ENCODE data around the gene NEK3. TPM values are rescaled to one million over a fixed set of nuclear protein-coding genes. Genes with fewer than 3 reads are reported as not detected.
"Not testable (repeated sequence)": the region's sequence is repeated elsewhere in the genome, so short reads cannot be mapped to it uniquely, and the experiment has no call there.

The NEK3 gene
- total RNA-seq, 2 donors from 2014 or later, result 6.8 to 8.5 TPM

- Mint-ChIP-seq H3K27ac (no peak overlapping the region), H3K36me3 (ENCODE audit: low read depth) (peaks cover 15% of the 10 kb centered on the region), H3K4me3 (peak overlapping the region; percentile 92), H3K27me3 (peaks cover 12% of the 10 kb centered on the region), H3K4me1 (peaks cover 14% of the 10 kb centered on the region)
- DNase-seq, result peak in 2 of 3 donors; percentile 24 to 52
- no peaks in the 10 kb centered on the region for H3K9me3 ChIP-seq (ENCODE audit: control insufficient read depth, low read length, poor library complexity, severe bottlenecking)
- ATAC-seq, result peak; percentile 78
Measured at GRCh38 chr13:52127783-52128702, 31.4 kb downstream of the NEK3 start.

- peaks cover 12% of the 10 kb centered on the region for H3K27me3 Mint-ChIP-seq
- H3K4me3 Mint-ChIP-seq, result peak overlapping the region; percentile 92
- no peak for ATAC-seq
Measured at GRCh38 chr13:52127378-52127777, 32.0 kb downstream of the NEK3 start.

GRCh38 chr13:52125547-52125946, 33.9 kb downstream of the NEK3 start:
- H3K4me1 Mint-ChIP-seq, result peaks cover 14% of the 10 kb centered on the region
- ATAC-seq (no peak), DNase-seq (no peak)
- peaks cover 3% of the 10 kb centered on the region for H3K36me3 Mint-ChIP-seq (ENCODE audit: low read depth)
- no peak overlapping the region for H3K4me3 Mint-ChIP-seq
- H3K9me3 ChIP-seq (ENCODE audit: control insufficient read depth, low read length, poor library complexity, severe bottlenecking), result no peaks in the 10 kb centered on the region
- H3K27me3 Mint-ChIP-seq, result peaks cover 10% of the 10 kb centered on the region
- H3K27ac Mint-ChIP-seq, result no peak overlapping the region

More at GRCh38 chr13:52127378-52127777, 32.0 kb downstream of the NEK3 start:
- no peak overlapping the region for H3K27ac Mint-ChIP-seq
- H3K4me1 Mint-ChIP-seq, result peaks cover 14% of the 10 kb centered on the region
- peaks cover 12% of the 10 kb centered on the region for H3K36me3 Mint-ChIP-seq (ENCODE audit: low read depth)
- DNase-seq, result no peak
- H3K9me3 ChIP-seq (ENCODE audit: control insufficient read depth, low read length, poor library complexity, severe bottlenecking), result no peaks in the 10 kb centered on the region

GRCh38 chr13:52118595-52118994, 40.8 kb downstream of the NEK3 start:
- Mint-ChIP-seq H3K4me3 (no peak overlapping the region), H3K27me3 (peaks cover 26% of the 10 kb centered on the region), H3K36me3 (ENCODE audit: low read depth) (peaks cover 6% of the 10 kb centered on the region), H3K4me1 (no peaks in the 10 kb centered on the region), H3K27ac (no peak overlapping the region)
- H3K9me3 ChIP-seq (ENCODE audit: control insufficient read depth, low read length, poor library complexity, severe bottlenecking), result no peaks in the 10 kb centered on the region
- DNase-seq (no peak), ATAC-seq (no peak)

GRCh38 chr13:52118095-52118494, 41.3 kb downstream of the NEK3 start:
- H3K4me3 Mint-ChIP-seq, result no peak overlapping the region
- peaks cover 27% of the 10 kb centered on the region for H3K27me3 Mint-ChIP-seq
- no peaks in the 10 kb centered on the region for H3K4me1 Mint-ChIP-seq
- no peaks in the 10 kb centered on the region for H3K9me3 ChIP-seq (ENCODE audit: control insufficient read depth, low read length, poor library complexity, severe bottlenecking)
- DNase-seq (no peak), ATAC-seq (no peak)
- H3K27ac Mint-ChIP-seq, result no peak overlapping the region
- H3K36me3 Mint-ChIP-seq (ENCODE audit: low read depth), result peaks cover 4% of the 10 kb centered on the region

- Mint-ChIP-seq H3K4me3 (no peak overlapping the region), H3K27ac (no peak overlapping the region), H3K27me3 (peaks cover 40% of the 10 kb centered on the region), H3K36me3 (ENCODE audit: low read depth) (peaks cover 4% of the 10 kb centered on the region), H3K4me1 (no peaks in the 10 kb centered on the region)
- H3K9me3 ChIP-seq (ENCODE audit: control insufficient read depth, low read length, poor library complexity, severe bottlenecking), result no peaks in the 10 kb centered on the region
- ATAC-seq (no peak), DNase-seq (no peak)
Measured at GRCh38 chr13:52112591-52112990, 46.8 kb downstream of the NEK3 start.

- H3K9me3 ChIP-seq (ENCODE audit: control insufficient read depth, low read length, poor library complexity, severe bottlenecking), result no peaks in the 10 kb centered on the region
- no peak for DNase-seq
- Mint-ChIP-seq H3K4me3 (no peak overlapping the region), H3K4me1 (no peaks in the 10 kb centered on the region), H3K27ac (no peak overlapping the region), H3K27me3 (peaks cover 34% of the 10 kb centered on the region), H3K36me3 (ENCODE audit: low read depth) (peaks cover under 1% of the 10 kb centered on the region)
- ATAC-seq, result no peak
Measured at GRCh38 chr13:52109116-52109670, 50.2 kb downstream of the NEK3 start.

GRCh38 chr13:52105841-52106240, 53.6 kb downstream of the NEK3 start:
- DNase-seq, result no peak
- H3K9me3 ChIP-seq (ENCODE audit: control insufficient read depth, low read length, poor library complexity, severe bottlenecking), result no peaks in the 10 kb centered on the region
- no peak overlapping the region for H3K27ac Mint-ChIP-seq
- no peaks in the 10 kb centered on the region for H3K36me3 Mint-ChIP-seq (ENCODE audit: low read depth)
- no peak overlapping the region for H3K4me3 Mint-ChIP-seq
- peaks cover 25% of the 10 kb centered on the region for H3K27me3 Mint-ChIP-seq
- no peaks in the 10 kb centered on the region for H3K4me1 Mint-ChIP-seq
- no peak for ATAC-seq

GRCh38 chr13:52104624-52105023, 54.8 kb downstream of the NEK3 start:
- DNase-seq (no peak), ATAC-seq (no peak)
- H3K4me1 Mint-ChIP-seq, result no peaks in the 10 kb centered on the region
- H3K4me3 Mint-ChIP-seq, result no peak overlapping the region
- peaks cover 14% of the 10 kb centered on the region for H3K27me3 Mint-ChIP-seq
- no peaks in the 10 kb centered on the region for H3K36me3 Mint-ChIP-seq (ENCODE audit: low read depth)
- no peaks in the 10 kb centered on the region for H3K9me3 ChIP-seq (ENCODE audit: control insufficient read depth, low read length, poor library complexity, severe bottlenecking)
- no peak overlapping the region for H3K27ac Mint-ChIP-seq

- Mint-ChIP-seq H3K4me3 (no peak overlapping the region), H3K4me1 (no peaks in the 10 kb centered on the region), H3K27me3 (peaks cover 8% of the 10 kb centered on the region), H3K27ac (no peak overlapping the region), H3K36me3 (ENCODE audit: low read depth) (no peaks in the 10 kb centered on the region)
- ATAC-seq (no peak), DNase-seq (no peak)
- H3K9me3 ChIP-seq (ENCODE audit: control insufficient read depth, low read length, poor library complexity, severe bottlenecking), result no peaks in the 10 kb centered on the region
Measured at GRCh38 chr13:52103386-52103785, 56.0 kb downstream of the NEK3 start.

GRCh38 chr13:52102423-52102822, 57.0 kb downstream of the NEK3 start:
- H3K36me3 Mint-ChIP-seq (ENCODE audit: low read depth); ATAC-seq; H3K4me1 Mint-ChIP-seq; H3K27me3 Mint-ChIP-seq; H3K27ac Mint-ChIP-seq; DNase-seq; H3K4me3 Mint-ChIP-seq; H3K9me3 ChIP-seq (ENCODE audit: control insufficient read depth, low read length, poor library complexity, severe bottlenecking): not testable (repeated sequence)

GRCh38 chr13:52097197-52097596, 62.2 kb downstream of the NEK3 start:
- H3K9me3 ChIP-seq (ENCODE audit: control insufficient read depth, low read length, poor library complexity, severe bottlenecking), result no peaks in the 10 kb centered on the region
- no peaks in the 10 kb centered on the region for H3K36me3 Mint-ChIP-seq (ENCODE audit: low read depth)
- H3K4me3 Mint-ChIP-seq, result no peak overlapping the region
- H3K4me1 Mint-ChIP-seq, result no peaks in the 10 kb centered on the region
- H3K27ac Mint-ChIP-seq, result no peak overlapping the region
- no peak for ATAC-seq
- H3K27me3 Mint-ChIP-seq, result peaks cover 24% of the 10 kb centered on the region
- no peak for DNase-seq

GRCh38 chr13:52096748-52097147, 62.6 kb downstream of the NEK3 start:
- H3K9me3 ChIP-seq (ENCODE audit: control insufficient read depth, low read length, poor library complexity, severe bottlenecking), result no peaks in the 10 kb centered on the region
- no peak for ATAC-seq
- H3K4me1 Mint-ChIP-seq, result no peaks in the 10 kb centered on the region
- peaks cover 22% of the 10 kb centered on the region for H3K27me3 Mint-ChIP-seq
- no peak overlapping the region for H3K27ac Mint-ChIP-seq
- no peaks in the 10 kb centered on the region for H3K36me3 Mint-ChIP-seq (ENCODE audit: low read depth)
- no peak for DNase-seq
- no peak overlapping the region for H3K4me3 Mint-ChIP-seq

- Mint-ChIP-seq H3K36me3 (ENCODE audit: low read depth) (no peaks in the 10 kb centered on the region), H3K4me3 (no peak overlapping the region), H3K27me3 (peaks cover 17% of the 10 kb centered on the region), H3K27ac (no peak overlapping the region), H3K4me1 (no peaks in the 10 kb centered on the region)
- no peak for ATAC-seq
- H3K9me3 ChIP-seq (ENCODE audit: control insufficient read depth, low read length, poor library complexity, severe bottlenecking), result no peaks in the 10 kb centered on the region
- DNase-seq, result no peak
Measured at GRCh38 chr13:52096062-52096461, 63.3 kb downstream of the NEK3 start.

All from T-helper 17 cell (primary cell).